Pons (tissue), 1 donor: ENCODE results near the gene KPNA3.
"Not testable (repeated sequence)": the region's sequence is repeated elsewhere in the genome, so short reads cannot be mapped to it uniquely, and the experiment has no call there.

ENCODE experiments used
- DNase-seq: peaks from one replicate; pipeline ENCODE4 v3.0.0-alpha.2; 2016; ENCODE audit warnings: low spot score

Gene KPNA3

DNA sequence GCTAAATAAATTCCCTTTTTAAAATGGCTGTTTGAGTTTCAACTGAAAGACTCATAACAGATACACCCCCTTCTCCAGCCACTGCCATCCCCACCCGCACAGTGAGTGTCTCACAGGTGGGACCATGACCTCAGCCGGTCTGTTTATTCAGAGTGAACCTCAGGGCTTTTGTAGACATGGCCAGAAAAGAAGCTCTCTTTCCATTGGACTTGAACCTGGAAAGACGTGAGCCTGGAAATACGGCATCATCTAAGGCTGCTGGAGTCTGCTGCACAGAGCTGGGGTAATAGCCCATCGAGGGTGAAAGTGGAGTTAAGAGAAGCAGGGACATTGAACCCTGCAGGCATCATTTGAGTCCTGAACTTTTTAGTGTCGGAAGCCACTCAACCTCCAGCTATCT, 15.2 kb upstream of the KPNA3 start:
- DNase-seq = no peak

DNA sequence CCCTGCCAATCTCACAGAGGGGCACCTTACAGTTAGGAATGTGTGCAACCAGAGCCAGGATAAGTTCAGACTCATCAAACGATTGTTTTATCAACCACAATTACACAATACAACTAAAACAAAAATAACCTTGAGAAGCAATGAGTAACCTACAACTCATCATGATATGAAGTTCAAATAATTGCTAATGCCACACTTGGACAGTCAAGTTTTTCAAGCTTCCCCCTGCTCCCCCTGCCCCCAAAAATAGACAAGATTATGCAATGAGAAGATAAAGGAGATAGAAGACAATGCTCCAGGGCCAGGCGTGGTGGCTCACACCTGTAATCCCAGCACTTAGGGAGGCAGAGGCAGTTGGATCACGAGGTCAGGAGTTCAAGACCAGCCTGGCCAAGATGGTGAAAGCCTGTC, 13.6 kb upstream of the KPNA3 start:
- no peak for DNase-seq

DNA sequence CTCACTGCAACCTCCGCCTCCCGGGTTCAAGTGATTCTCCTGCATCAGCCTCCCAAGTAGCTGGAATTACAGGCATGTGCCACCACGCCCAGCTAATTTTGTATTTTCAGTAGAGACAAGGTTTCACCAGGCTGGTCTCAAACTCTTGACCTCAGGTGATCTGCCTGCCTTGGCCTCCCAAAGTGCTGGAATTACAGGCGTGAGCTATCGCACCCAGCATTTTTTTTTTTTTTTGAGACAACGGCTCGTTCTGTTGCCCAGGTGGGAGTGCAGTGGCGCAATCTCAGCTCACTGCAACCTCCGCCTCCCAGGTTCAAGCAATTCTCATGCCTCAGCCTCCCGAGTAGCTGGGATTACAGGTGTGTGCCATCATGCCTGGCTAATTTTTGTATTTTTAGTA, 10.6 kb upstream of the KPNA3 start:
- DNase-seq = not testable (repeated sequence)

DNA sequence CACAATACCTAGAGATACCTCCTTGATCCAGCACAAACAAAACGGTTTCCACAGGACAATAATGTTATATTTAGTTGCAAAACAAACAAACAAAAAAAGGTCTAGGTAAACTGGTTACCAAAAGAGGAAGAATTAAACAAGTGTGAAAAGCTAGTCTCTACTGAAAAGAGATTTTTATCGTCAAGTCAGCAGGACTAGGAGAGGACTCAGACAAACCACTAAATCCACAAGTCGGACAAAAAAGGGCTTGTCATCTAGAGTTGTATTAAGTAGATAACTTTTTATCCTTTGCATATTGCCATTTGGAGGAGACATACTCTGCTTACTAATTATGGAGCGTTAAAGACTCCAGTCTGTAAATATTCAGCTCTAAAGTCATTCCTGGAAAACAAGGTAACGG, 9.9 kb upstream of the KPNA3 start:
- DNase-seq = no peak

DNA sequence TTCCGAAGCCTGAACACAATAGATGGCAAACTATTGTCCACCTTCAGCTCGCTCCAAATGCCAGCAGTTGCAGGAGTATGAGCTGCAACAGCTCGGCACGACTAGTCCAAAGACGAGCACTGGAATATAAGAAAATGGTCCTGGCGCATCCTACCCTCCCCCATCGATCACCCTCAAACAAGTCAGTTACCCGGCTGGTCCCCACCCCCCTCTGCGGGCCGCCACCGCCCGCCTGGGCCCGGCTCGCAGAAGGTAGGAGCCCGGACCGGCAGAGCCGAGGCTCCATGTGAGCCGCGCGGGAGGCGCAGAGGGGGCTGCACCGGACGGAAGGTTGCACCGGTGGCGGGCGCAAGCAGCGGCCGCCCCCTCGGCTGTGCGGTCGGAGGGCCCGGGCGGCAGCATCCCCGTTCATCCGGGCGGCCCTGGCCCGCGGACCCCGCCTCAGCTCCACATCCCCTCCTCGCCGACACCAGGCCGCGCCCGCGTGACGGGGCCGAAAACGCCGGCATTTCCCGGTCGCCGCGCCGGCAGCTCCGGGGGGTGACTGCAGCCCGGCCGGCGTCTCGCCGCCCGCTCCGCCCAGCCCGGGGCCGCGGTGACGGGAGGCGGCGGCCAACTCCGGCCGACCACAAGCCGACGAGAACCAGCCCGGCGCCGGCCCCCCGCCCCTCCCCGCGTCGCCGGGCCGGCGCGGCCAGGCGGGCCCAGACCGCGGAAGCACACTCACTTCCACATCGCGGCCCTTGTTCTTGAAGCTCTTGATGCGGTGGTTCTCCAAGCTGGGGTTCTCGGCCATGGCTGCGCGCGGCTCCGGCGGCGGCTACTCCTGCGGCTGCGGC, 552 bp downstream of the KPNA3 start:
- DNase-seq = peak; percentile 42

DNA sequence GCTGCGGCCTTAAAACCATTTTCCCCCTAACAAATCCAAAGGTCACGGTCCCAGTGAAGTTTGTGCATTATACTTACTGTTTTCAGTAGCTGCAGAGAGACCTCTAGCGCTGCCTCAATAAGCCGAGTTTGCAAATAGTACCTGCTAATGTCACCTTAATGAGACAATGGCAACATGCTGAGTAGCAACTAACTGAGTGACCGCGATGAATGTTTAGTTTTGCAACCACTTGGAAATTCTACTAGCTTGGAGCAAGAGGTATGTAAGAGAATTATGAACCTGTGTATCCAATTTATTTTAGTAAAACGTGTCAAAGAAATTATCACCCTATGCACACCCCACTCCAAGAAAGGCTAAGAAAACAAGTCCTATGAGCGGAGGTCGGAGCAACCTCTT, 1.2 kb downstream of the KPNA3 start:
- peak; percentile 59 for DNase-seq

DNA sequence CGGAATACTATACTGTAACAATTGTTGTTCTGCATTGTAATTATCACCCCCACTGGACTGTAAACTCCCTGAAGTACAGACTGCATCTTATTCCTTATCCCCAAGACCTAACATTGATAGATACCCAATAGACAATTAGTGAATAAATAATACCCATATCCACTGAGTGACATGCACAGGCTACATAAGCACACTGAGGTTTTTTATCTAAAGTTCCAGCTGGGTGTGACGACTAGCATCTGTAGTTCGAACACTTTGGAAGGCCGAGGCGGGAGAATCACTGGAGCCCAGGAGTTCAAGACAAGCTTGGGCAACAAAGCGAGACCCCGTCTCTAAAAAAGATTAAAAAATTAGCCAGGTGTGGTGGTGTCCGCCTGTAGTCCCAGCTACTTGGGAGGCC, 2.5 kb downstream of the KPNA3 start:
- no peak for DNase-seq

DNA sequence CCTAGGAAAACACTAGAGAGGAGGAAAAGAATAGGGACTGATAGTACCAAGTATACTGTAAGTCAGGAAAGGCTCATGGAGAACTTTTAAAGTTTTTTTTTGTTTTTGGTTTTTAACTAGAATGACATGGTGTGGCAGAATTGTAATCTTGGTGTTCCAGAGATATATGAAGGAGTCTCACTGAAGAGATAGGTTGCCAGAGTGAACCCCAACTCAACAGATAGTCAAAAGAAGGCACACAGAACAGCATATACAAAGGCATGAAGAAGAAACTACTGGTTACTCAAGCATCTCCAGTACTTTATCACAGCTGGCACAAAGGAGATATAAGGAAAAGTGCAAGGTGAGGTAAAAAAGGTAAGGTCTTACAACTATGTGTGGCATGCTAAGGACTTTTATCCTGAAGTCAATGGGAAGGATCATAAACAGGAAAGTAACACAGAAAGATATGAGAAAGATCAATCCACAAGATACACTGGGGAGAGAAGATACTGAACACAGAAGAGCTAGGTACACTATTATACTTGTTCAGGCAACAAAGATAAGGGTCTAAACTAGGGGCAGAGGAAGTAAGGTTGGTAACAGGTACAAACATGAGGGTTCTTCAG, 6.0 kb downstream of the KPNA3 start:
- DNase-seq = no peak

DNA sequence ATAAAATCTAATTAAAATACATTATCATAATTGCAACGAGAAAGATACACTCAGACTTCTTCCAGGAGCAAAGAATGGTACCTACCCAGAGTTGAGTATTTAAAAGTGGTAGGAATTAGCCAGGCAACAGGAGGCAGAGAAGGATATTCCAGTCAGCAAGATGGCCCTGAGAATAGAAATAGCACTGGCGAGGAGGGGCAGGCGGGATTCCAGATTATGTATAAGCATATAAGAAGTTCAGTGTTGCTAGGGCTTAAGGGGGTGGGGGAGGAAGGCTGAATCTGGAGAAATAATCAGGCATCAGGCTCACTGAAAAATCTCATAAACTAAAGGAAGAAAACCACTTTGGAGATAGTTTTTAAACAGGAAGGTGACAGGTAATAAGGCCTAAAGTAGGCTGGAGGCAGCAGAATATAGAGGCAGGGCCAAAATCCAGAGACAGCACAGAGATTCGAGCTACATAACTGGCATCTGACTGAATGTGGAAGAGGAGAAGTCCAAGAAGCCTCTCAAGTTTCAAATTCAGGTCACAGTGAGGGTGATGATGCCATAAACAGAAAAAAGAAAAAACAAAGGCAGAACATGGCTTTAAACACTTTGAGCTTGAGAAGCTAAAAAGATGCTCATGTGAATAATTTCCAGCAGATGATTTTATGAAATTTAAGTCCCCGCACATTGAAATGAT, 7.5 kb downstream of the KPNA3 start:
- DNase-seq = no peak

DNA sequence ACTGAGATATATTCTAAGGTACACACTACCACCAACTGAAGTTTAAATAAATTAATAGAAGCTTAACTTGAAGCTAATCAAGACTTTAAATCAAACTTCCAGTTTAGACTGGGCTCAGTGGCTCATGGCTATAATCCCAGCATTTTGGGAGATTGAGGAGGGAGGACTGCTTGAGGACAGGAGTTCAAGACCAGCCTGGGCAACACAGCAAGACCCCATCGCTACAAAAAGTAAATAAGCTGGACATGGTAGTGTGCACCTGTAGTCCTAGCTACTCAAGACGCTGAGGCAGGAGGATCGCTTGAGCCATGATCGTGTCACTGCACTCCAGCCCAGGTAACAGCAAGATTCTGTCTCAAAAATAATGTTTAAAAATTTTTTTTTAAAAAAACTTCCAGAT, 8.6 kb downstream of the KPNA3 start:
- no peak for DNase-seq

DNA sequence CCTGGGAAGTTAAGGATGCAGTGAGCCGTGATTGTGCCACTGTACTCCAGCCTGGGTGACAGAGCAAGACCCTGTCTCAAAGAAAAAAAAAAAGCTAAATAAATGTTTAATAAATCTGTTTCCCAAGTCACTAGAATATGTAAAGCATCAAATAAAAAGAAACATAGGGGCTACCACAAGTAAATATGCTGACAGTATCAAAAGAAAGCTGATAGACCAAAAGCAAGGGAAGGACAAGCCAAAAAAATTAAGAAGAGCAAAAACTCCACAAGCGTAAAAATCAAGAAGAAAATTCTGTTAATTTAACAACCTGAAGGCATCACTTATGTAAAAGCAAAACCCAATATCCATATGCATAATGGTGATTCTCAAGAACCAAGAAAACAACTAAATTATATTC, 9.7 kb downstream of the KPNA3 start:
- DNase-seq = no peak

DNA sequence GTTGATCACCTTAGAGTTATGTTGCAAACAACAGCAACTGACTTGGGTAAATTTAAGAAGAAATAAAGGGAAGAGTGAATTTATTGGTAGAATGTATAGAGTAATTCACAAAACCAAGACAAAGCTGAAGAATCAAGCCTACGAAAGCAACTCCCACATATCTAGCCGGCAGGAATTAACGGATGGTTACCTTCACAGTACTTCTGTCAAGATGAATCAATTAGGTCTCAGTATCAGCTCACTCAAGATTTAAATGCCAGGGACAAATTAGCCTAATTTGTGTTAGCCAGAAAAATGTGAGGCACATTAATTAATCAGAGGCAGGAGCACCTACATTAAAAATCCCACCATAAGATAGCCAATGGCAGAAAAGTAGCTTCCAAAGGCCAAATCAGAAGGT, 10.7 kb downstream of the KPNA3 start:
- no peak for DNase-seq

DNA sequence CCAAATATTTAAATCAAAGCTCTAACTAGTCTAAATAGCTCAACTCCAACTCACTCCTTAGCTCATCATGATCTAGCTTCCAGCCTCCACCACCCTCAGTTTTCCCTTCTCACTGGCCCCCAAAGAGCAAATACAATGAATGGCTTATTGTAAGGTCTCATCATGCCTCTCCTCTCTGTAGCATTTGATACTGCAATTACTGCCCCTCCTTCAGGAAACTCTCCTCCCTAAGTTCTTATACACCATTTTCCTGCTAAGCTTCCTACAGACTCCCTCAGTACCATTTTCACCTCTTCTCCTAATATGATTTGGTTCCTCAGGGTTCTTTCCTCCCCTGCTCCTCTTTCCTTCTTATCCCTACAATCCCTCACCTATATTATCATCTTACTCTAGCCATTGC, 12.8 kb downstream of the KPNA3 start:
- no peak for DNase-seq

DNA sequence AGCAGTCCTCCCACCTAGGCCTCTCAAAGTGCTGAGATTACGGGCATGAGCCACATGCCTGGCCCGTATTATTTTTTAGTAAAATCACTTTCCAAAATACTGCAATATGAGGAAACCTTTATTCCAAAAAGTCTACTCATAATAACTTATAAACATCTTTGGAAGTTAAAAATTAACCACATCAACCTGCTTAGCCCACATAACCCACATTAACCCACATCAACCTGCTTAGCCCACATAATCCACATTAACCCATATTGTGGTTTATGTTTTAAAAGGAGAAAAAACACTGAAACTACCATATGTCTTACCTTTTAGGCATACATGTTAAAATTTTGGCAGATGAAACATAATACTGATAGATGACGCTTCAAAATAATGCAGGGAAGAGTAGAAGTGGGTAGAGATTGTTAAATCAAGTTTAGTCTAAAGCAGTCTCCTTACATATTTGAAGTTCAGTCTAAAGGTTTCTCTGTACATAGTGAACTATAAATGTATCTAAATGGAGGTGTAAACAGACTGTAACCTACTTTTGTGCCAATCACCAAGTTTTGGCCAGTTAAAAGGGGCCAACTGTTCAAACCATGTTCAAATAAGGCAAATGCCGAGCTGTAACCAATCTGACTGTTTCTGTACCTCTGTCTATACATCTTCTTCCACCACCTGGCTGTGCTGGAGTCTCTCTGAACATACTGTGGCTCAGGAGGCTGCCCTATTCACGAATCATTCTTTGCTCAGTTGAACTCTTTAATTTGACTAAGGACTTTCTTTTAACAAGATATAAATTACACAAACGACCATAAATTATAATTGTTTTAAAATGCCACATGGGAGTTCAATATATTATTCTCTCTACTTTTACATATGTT, 14.5 kb downstream of the KPNA3 start:
- no peak for DNase-seq

DNA sequence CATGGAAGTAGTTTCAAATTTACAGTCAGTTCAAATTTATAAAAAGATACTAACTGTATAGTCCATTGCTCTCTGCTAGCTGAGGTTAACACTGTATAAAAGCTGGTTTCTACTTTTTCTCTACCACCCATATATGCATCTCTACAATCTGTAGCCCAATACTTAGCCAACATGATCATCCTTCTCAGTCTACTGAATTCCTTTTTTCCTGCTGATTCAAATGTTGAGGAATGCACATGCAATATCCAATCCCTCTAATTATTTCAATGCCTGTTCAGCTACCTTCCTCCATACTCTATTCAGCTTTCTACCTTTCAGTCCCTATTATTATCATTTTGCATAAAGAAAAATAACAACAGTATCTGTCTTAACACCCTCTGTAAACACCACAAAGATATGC, 15.6 kb downstream of the KPNA3 start:
- DNase-seq = no peak

DNA sequence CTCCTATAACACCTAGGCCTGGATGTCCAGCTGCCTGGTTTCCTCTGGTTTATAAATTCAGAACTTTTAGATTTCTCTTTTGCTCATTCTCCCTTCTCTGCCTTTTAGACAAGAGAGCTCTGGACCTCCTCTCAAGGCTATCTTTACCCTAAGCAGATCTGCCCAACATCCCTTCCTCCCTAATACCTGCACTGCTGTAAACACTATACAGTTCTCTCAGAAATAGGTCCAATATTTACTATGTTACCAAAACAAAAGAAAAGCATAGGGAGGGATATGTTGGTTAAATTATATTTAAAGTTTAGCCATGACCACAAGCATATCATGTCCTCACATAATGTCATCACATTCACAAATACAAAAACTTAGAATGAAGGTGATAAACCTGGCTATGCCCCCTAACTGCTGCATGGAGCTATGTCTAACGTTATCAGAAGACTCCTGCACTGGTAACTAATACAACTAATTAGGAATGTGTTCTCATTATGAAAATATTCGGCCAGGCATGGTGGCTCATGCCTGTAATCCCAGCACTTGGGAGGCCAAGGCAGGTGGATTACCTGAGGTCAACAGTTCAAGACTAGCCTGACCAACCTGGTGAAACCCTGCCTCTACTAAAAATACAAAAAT, 18.0 kb downstream of the KPNA3 start:
- no peak for DNase-seq

DNA sequence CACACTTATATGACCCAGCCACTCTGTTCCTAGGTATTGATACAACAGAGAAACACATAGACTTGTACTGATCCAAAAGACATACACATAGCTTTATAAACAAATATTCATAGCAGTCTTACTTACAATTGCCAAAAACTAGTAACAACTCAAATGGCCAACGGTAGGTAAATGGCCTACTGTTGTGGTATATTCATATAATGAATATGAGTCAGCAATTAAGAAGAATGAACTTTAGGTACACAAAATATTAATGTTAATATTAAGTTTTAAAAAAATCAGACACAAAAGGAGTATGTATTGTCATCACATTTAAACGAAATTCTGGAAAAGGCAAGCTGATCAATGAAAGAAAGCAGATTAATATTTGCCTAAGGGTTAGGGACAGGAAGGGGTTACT, 19.7 kb downstream of the KPNA3 start:
- no peak for DNase-seq

DNA sequence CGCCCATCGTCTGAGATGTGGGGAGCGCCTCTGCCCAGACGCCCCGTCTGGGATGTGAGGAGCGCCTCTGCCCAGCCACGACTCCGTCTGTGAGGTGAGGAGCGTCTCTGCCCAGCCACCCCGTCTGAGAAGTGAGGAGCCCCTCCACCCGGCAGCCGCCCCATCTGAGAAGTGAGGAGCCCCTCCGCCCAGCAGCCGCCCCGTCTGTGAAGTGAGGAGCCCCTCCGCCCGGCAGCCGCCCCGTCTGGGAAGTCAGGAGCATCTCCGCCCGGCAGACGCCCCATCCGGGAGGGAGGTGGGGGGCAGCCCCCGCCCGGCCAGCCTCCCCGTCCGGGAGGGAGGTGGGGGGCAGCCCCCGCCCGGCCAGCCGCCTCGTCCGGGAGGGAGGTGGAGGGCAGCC, 30.7 kb downstream of the KPNA3 start:
- DNase-seq = not testable (repeated sequence)

DNA sequence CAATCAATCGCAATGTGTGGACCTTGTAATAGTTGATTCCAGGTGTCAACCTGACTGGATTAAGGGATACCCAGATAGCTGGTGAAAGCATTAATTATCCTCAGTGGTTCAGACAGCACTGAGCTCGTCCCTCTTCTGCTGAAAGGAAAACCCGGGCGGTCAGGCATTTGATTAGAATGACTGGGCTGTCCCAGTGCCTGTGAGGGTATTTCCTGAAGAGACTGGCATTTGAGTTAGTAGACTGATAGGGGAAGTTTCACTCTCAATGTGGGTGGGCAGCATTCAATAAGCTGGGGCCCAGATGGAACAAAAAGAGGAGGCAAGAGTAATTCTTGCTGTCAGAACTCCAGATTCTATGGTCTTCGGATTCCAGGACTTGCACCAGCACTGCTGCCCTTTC, 31.9 kb downstream of the KPNA3 start:
- no peak for DNase-seq

DNA sequence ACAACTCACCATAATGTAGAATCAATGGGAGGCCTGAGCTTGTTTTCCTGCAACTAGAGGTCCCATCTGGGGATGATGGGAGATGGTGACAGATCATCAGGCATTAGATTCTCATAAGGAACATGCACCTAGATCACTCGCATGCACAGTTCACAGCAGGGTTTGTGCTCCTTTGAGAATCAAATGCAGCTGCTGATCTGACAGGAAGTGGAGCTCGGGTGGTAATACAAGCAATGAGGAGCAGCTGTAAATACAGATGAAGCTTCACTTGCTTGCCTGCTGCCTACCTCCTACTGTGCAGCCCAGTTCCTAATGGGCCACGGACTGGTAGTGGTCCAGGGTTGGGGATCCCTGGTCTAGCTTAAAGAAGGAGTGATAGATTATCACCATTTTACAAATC, 33.0 kb downstream of the KPNA3 start:
- no peak for DNase-seq

DNA sequence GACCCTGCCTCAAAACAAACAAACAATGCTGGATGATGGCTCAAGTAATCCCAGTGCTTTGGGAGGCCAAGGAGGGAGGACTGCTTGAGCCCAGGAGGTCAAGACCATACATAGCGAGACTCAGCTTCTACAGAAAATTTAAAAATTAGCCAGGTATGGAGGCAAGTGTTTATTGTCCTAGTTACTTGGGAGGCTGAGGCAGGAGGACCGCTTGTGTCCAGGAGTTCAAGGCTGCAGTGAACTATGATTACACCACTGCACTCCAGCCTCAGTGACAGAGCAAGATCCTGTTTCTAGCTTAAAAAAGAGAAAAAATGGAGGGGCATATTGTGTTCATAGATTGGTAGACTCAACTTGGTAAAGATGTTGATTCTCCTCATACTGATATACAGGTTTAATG, 36.2 kb downstream of the KPNA3 start:
- DNase-seq = no peak

DNA sequence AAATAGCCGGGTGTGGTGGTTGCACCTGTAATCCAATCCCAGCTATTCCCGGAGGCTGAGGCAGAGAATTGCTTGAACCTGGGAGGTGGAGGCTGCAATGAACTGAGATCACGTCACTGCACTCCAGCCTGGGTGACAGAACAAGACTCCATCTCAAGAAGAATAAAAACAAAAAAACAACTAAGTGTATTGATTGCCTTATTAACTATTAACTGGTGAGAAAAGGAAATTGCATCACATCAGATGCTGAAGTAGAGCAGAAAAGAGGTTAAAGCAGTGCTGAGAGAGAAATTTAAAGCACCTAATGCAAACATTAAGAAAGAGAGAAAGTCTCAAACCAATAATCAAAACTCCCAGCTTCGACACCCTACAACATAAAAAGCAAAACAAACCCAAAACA, 38.3 kb downstream of the KPNA3 start:
- DNase-seq = no peak
